HPDE6-E6E7 (cell line): ENCODE data around the gene SFRP4.

Experiments
- DNase-seq: peaks from one replicate; pipeline ENCODE4 v3.0.0; 2011; ENCODE audit warnings: missing footprints; ENCODE audit errors: extremely low spot score

SFRP4 gene

DNA sequence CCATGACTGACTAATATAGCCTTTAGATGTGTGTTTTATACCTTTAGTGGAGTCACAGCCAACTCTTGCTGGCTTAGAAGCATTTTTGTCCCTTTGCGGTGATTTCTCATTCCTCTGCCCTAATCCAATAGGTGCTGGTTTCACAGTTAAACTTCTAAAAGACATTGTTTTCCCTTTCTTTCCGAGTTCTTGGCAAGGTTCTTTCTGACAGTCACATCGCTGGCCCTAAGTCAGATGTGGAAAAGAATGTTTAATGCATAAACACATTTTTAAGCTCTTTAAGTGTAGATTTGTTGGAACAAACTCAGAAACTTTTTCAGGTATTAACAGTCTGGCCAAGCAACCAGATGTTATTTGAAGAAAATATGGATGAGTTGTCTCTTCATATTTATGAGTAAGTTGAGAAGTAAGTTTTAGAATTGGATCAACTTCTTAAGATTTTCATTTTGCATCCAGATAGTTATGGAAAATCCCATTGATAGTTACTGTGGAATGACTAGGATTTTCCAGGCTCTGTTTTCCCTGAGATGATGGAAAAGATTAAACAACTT lies 7.9 kb upstream of the SFRP4 start:
- no peak for DNase-seq

DNA sequence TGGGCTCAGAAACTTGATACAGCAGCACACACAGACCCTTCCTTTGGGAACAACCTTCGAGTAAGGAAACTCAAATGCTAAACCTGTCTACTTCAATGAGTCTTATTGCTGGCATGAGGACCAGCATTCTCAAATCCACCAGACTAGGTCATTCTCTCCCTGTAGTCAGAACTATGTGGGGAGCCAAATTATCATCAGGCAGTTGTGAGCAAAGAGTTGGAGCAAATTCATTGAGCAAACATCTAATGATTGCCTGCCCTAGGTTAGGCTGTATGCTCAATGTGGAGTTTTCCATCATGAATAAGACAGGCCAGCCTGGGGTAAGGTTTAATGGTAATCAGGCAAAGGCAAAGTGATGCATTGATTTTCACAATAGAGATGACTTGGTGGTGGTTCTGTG lies 7.4 kb upstream of the SFRP4 start:
- DNase-seq: no peak

- DNase-seq: no peak
These were observed 5.3 kb upstream of the SFRP4 start for GRCh38 chr7:37921876-37922275.

- no peak for DNase-seq
These were observed 4.5 kb upstream of the SFRP4 start for GRCh38 chr7:37920849-37921805.

DNA sequence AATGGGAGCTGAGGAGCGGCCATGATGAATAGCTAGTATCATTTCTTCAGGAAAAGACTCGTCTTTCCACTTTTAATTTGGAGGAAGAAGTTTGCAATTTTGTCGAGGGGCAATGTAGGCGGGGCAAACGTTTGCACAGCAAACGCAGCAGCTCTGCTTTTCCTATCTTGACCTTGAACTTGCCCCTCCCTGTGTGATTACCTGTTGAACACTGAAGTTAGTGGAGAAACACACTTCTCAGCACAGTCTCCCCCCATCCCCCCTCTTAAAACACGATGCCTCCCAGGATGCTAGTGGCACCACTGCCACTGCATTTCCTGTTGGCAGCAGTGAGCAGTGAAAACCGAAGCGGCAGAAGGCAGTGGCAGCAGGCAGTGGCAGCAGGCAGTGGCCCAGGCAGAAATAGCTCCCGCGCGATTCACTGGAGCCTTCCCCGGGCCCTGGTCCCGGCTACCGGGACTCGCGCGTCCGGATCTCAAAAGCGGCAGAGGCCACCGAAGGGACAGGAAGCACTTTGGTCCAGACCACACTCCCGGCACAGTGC lies 3.8 kb upstream of the SFRP4 start, which contains the start of gene EPDR1:
Gene EPDR1 (plus strand): TSS at position 336 of the 544 bp plus-strand sequence. CDS start 300 bp downstream, outside the sequence.
- no peak for DNase-seq

DNA sequence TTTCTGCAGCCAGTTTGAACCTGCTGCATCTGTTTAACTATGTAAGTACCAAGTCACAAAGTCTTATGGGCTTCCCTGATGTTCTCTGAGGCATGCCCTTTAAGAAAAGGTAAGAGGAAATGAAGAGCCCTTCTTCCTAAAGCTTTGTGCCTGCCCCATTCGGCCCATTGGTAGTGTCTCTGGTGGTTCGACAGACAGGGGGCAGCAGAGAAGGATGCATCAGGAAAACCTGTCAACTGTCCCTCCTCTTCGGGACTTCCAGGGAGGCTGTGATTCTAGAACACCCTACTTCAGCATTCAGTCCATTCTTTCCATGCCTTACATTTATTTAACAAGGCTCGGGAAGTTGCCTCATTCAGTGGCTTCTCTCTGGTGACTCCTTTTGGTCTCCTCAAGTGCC lies 1.9 kb upstream of the SFRP4 start:
- no peak for DNase-seq

DNA sequence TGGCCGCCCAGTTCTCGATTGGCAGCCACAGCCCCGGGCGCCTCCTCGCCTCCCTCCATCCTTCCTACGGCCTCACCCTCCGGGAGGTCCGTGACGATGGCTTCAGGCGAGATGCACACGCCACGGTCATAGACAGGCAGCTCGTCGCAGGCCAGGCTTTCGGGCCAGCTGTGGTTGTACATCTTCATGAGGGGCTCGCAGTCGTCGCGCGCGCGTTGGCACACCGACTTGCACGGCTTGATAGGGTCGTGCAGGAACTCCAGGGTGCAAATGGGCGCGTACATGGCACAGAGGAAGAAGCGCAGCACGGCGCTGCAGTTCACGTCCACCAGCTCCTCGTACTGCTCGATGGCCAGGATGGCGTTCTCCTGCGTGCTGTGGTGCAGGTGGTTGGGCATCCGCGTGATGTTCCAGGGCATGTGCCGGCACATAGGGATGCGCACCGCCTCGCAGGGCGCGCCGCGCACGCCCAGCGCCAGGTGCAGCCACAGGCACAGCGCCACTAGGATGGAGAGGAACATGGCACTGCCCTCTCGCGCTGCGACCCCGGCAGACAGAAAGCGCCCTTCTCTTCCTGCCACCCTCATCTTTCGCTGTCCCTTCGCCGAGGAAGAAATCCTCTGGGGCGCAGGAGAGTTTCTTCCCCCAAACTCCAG lies 472 bp downstream of the SFRP4 start:
- no peak for DNase-seq

DNA sequence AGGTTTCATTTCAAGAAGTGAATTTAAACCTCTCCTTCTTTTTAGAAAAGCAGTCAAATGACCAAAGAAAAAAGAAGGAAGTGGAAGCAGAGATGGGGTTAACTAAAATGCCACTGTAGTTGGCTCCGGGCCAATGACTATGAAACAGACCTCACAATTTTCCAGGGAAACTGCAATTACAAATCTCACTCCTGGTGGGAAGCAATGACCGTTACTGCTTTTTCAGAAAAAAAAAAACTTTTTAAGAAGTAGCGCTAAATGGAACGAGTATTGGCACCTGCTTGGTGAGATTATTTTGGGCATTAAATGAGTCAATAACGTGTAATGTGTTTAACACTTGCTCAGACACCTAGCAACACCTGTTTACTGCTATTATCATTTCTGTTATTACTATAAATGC lies 1.2 kb downstream of the SFRP4 start:
- DNase-seq: no peak

- no peak for DNase-seq
These were observed 3.9 kb downstream of the SFRP4 start for GRCh38 chr7:37912756-37913155.

GRCh38 chr7:37908221-37908788 lies 8.3 kb downstream of the SFRP4 start:
- no peak for DNase-seq

- no peak for DNase-seq
These were observed 14.6 kb downstream of the SFRP4 start for GRCh38 chr7:37901890-37902524.

DNA sequence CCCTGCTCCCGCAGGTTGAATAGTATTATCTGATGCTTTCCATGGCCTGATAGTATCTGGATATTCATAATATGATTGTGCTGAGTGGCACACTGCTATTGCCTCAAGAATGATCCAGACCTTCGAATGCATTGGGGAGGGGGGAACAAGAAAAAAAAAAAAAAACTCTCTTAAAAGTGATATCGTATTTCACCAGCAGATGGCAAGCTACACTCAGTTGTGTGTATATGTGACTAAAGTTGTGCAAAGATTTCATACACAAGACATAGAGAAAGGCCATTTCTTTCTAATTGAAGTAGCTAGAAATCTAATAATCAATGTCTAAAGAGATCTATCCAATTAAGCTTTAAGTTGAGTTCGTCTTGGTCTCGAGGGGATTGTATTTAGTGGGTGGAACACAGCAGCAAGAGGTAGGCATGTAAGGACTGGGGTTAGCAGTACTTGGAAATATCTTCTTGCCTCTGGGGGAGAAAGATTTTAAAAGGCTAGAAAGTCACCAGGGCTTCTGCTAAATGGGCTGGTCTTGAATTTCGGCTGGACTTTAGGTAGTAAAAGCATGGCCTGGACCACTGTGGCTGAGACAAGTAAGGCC lies 15.3 kb downstream of the SFRP4 start:
- DNase-seq: no peak

DNA sequence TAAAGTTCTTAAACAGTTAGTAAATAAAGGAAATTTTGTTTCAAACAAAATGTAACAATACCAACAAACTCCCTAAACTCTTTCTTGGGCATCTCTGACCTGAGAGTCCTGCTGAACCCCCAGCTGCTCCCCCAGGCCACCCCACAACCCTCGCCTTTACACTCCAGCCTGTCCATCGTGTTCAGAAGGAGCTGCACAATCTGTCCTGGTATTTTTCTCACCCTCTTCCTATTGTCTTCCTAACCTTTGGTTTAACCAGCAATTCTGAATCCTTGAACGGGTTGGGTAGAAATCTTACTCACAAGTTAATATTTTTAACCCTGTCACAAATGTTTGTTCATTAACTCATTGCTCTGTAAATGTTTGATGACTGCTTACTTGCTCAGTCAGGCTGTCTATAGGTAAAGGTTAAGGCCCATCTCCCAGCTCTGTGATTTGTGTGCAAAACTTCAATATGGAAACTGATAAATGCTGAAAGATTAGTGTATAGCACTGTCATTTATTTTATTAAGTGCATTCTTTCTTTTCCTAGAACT lies 16.8 kb downstream of the SFRP4 start:
- DNase-seq: no peak

DNA sequence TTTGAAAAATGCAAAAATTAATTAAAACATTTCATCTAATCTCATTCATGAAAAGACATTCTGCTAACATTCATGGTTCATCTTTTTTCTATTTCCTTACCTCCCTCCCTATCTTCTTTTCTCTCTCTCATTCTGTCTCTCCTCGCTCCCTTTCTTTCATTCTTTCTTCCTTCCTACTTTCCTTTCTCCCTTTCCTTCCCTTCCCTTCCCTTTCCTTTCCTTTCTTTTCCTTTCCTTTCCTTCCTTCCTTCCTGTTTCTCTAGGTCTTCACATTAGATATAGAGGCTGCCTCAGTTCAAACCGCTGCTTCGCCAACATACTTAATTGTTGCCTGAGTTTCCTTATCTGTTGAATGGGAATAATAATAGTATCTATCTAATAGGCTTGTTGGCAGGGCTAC lies 21.9 kb downstream of the SFRP4 start:
- no peak for DNase-seq

DNA sequence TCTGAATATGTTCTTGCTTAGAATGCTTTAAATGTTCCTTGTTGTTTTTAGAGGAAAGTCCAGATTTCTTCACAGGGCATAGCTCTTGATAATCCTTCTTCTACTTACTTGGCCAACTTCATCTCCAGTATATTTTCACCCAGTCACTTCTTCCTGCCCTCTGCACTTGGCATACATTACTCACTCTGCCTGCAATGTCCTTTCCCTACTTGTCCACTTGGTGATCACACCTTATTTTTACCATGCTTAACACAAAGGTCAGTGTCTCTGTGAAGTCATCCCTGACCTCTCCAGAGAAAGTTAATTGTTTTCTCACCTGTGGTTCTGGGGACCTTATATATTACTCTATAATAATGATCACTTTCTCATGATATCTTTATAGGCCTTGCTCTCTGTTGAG lies 23.3 kb downstream of the SFRP4 start:
- no peak for DNase-seq

DNA sequence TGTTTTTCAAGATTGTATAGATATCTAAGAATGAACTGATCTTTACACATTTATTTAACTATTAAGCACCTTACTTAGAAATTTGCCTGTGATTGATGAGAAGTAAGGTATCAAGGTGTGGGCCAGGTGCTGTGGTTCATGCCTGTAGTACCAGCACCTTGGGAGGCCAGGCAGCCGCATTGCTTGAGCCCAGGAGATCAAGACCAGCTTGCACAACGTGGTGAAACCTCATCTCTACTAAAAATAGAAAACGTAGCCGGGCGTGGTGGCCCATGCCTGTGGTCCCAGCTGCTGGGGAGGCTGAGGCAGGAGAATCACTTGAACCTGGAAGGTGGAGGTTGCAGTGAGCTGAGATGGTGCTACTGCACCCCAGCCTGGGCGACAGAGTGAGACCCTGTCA lies 34.5 kb downstream of the SFRP4 start:
- DNase-seq: no peak
